Fibroblast of pulmonary artery (primary cell): ENCODE measurements around the gene IFITM10.

Experiments used
- DNase-seq: peaks from one replicate; pipeline ENCODE4 v3.0.0-alpha.2; 2010; ENCODE audit warnings: low read depth
- H3K4me3 ChIP-seq: replicated peaks from 2 replicates; pipeline ENCODE4 v1.5.1; 2011; ENCODE audit warnings: low read depth, mild to moderate bottlenecking, control low read depth, low read length, moderate library complexity
- TF ChIP-seq, protein P1 (sequence below): IDR thresholded peaks from 2 replicates; pipeline ENCODE4 v1.5.1; 2011; ENCODE audit warnings: mild to moderate bottlenecking, control low read depth, low read length, inconsistent platforms; ENCODE audit errors: missing control alignments

Gene IFITM10

DNA sequence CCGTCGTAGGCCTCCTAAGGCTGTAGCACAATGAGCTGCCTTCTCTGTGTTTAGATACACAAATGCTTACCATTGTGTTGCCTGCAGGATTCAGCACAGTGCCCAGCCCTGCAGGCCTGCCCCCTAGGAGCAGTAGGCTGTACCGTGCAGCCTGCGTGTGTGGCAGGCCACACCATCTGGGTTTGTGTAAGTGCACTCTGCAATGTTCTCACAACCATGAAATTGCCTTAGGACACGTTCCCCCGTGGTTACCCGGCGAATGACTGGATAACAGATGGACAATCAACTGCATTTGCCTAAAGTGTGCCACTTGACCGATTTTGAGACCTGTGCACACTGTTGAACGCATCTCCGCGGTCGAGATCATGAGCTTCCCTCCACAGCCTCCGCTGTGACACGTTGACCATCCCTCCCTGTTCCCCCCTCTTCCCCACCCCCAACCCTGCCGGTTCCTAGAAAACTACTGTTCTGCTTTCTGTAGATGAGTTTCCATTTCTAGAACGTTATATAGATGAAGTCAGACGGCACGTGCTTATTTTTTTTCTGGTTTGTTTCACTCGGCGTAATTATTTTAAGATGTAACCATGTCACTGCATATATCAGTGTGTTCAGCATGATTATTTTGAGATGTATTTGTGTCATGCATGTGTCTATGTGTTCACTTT is 35.5 kb upstream of the IFITM10 start:
- no peak for DNase-seq
- H3K4me3 ChIP-seq: no peak overlapping the region
- TF ChIP-seq, protein P1, sequence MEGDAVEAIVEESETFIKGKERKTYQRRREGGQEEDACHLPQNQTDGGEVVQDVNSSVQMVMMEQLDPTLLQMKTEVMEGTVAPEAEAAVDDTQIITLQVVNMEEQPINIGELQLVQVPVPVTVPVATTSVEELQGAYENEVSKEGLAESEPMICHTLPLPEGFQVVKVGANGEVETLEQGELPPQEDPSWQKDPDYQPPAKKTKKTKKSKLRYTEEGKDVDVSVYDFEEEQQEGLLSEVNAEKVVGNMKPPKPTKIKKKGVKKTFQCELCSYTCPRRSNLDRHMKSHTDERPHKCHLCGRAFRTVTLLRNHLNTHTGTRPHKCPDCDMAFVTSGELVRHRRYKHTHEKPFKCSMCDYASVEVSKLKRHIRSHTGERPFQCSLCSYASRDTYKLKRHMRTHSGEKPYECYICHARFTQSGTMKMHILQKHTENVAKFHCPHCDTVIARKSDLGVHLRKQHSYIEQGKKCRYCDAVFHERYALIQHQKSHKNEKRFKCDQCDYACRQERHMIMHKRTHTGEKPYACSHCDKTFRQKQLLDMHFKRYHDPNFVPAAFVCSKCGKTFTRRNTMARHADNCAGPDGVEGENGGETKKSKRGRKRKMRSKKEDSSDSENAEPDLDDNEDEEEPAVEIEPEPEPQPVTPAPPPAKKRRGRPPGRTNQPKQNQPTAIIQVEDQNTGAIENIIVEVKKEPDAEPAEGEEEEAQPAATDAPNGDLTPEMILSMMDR: no peak

DNA sequence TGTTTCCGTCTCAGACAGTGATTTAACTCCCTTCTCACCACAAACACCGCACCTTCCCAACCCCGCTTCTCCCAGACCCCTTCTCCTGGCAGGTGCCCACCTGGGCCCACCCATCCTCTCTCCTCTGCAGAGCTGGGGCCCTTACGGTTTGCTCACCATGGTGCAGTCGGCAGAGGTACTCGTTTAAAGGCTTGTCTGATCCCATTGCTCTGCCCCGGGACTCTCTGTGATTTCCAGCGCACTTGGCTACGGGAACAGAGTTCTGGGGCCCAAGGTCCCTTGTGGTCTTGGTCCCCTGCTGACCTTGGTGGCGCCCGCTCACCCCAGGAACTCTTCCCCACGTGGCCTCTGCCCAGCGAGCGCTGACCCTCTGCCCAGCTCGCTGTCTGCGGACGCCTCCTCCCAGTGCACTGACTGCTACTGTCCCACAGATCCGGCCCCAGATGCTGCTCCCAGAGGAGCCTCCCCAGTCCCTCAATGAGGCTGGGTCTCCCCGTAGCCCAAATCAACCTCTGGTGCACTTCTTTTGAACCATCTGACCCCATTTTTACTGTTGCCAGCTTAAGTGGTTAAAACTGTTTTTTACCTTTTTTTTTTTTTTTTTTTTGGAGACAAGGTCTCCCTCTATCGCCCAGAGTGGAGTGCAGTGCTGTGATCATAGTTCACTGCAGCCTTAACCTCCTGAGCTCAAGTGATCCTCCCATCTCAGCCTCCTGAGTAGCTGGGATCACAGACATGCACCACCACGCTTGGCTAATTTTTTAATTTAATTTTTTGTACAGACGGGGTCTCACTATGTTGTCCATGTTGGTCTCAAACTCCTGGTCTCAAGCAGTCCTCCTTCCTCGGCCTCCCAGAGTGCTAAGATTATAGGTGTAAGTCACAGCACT is 34.6 kb upstream of the IFITM10 start:
- DNase-seq: no peak
- TF ChIP-seq, protein P1: no peak
- H3K4me3 ChIP-seq: no peak overlapping the region

DNA sequence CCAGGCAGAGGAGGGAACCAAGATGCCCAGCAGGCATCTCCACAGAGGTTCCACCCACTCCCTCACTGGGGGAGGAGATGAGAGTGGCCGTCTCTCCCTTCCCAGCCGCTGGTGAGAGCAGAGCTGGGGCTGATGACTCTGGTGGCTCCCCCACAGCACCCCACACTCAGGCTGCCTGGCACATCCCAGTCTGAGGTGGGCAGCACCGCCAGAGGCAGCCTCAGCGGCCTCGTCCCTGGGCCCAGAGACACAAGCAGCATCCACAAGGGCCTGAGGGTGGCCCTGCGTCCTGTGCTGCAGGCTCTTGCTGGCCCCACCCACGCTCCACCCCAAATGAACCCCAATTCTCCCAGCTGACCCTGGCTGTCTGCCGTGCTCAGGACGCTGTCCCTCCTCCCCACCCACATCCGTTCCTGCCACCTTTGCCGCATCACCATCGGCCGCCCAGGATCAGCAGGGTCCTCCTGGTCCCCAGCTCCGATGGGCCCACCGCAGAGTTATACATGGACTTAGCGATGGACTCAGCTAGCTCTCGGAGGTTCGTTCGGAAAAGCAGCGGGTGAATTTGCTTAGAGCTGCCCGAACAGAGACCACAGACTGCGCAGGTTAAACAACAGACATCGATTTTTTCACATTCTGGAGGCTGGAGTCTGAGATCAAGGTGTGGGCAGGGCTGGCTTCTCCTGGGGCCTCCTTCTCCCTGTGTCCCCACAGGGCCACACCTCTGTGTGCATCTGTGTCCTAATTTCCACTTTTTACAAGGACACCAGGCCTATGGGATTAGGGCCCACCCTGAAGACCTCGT is 33.5 kb upstream of the IFITM10 start:
- H3K4me3 ChIP-seq: no peak overlapping the region
- TF ChIP-seq, protein P1: no peak
- DNase-seq: no peak

DNA sequence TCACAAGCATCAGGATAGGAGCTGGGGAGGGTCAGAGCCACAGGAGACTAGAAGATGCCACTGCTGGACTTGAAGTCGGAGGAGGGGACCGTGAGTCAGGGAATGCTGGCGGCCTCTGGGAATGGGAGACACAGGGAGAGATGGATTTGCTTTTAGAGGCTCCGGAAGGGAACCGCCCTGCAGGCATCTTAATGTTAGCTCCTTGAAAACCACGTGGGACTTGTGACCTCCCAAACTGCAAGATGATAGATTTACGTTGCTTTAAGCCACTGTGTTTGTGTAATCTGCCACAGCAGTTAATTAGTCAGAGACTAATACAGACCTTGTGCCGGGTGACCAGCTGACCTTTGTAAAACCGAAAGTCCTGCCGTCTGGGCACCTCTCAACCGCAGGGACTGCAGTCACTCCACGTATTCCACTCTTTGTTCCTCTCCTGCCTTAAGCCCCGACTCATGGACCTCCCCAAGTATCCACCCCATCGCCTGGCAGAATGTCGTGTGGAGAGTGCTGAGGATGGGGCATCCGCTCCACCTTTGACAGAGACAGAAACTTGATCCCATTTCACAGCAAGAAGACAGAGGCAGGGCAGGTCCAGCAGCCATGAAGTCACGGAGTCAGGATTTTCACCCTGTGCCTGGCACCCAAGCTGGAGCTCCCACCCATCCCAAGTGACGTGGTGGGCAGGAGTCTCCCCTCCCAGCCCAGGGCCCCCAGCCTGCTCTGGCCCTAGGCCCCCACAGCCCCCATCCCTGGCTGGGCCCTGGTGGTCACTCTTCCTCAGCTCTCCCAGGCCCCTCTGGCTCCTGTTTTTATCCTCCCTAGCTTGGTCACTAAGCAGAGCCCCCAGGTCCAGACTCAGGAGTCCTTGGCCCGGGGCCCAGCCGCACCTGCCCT is 32.7 kb upstream of the IFITM10 start:
- no peak for DNase-seq
- no peak overlapping the region for H3K4me3 ChIP-seq
- TF ChIP-seq, protein P1: no peak

DNA sequence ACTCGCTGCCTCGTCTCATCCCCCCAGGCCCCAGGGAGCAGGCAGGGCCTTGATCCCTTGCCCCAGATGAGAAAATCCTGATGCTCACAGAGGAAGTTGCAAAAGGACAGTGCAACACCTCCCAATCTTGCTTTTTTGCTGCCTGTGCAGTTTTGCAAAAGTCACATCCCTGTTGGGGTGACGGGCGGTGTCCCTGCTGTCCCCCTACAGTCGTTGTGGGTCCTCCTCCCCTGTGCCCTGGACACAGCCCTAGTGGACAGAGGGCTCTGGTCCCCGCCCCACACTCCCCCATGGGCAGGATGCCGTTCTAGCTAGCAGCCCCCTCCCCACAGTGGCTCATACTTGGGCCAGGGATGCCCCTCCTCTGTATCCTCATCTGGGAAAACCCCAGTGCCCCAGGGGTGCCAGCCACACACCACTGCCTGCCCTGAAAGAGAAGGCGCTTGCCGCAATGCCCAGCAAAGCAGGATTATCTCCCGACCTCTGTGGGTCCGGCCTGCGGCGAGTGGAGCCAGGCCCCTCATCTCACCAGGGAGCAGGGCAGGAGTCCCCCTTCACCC is 31.7 kb upstream of the IFITM10 start:
- H3K4me3 ChIP-seq: no peak overlapping the region
- DNase-seq: no peak
- TF ChIP-seq, protein P1: no peak

DNA sequence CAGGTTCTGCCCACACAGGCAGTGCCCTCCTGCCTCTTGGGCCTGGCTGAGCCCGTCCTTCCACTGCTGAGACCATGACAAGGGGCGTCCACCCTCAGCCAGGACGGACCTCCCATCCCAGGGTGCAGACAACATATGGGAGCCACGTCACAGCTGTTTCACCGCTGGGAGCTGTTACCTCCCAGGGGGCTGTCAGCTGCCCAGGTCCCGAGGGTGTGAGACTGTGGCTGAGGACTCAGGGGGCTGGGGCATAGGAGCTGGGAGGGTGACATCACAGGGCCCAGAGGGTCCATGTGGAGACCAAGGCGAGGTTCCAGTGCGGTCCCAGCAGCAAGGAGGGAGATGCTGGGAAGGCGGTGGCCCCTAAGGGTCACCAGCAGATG is 31.2 kb upstream of the IFITM10 start:
- TF ChIP-seq, protein P1: no peak
- H3K4me3 ChIP-seq: no peak overlapping the region
- no peak for DNase-seq
